ENCODE results near the gene EPHB1.

EPHB1 gene

GRCh38 chr3:134937256-134938028 lies 142.4 kb downstream of the EPHB1 start:
- no peak for DNase-seq (ENCODE audit: low spot score)
- TF ChIP-seq, protein P1, sequence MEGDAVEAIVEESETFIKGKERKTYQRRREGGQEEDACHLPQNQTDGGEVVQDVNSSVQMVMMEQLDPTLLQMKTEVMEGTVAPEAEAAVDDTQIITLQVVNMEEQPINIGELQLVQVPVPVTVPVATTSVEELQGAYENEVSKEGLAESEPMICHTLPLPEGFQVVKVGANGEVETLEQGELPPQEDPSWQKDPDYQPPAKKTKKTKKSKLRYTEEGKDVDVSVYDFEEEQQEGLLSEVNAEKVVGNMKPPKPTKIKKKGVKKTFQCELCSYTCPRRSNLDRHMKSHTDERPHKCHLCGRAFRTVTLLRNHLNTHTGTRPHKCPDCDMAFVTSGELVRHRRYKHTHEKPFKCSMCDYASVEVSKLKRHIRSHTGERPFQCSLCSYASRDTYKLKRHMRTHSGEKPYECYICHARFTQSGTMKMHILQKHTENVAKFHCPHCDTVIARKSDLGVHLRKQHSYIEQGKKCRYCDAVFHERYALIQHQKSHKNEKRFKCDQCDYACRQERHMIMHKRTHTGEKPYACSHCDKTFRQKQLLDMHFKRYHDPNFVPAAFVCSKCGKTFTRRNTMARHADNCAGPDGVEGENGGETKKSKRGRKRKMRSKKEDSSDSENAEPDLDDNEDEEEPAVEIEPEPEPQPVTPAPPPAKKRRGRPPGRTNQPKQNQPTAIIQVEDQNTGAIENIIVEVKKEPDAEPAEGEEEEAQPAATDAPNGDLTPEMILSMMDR (IDR thresholded peaks at IDR 0.05; ENCODE audit: extremely low read depth, missing control alignments) = no peak

DNA sequence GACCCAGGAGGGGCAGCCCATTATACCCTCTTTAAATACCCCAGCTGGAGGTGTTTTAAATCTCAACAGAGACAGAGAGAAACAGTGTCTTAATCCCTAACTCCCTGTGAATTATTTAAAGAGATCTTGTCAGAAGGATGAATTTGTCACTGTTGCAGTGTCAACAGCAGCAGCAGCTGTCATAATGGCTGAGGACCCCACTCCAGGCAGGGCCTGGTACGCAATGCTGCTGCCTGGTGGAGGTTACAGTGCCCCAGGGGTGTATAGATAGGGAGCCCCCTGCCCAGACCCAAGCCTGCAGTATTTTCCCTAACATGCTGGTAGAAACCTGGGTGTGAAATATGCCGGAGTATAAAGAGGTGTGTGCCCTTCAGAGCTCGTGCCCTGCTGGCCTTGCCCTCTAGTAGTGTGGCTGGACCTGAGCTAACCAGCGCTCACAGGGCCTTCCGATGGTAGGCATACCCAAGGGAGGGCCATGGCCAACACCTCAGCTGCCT lies 143.0 kb downstream of the EPHB1 start:
- TF ChIP-seq, protein P1 (IDR thresholded peaks at IDR 0.05; ENCODE audit: extremely low read depth, missing control alignments) = no peak
- DNase-seq (ENCODE audit: low spot score) = no peak

DNA sequence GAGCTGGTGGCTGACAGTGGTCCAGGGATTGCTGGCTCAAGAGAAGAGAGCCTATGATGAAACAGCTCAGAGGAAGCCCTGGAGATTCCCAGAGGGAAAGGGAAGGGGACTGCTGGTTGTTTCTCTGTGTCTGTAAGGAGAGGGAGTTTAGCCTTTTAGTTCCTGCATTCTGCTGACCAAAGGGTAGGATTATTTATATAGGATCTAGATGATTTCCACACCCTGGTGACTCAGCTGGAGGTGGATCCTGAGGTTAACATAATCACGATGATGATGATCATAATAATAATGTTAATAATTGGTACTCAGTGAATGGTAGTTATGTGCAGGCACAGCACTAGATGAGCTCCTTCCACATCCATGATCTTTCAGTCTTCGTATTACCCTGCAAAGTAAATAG lies 144.9 kb downstream of the EPHB1 start:
- no peak for DNase-seq (ENCODE audit: low spot score)
- TF ChIP-seq, protein P1 (IDR thresholded peaks at IDR 0.05; ENCODE audit: extremely low read depth, missing control alignments) = no peak

GRCh38 chr3:134941820-134942219 lies 146.8 kb downstream of the EPHB1 start:
- TF ChIP-seq, protein P1 (IDR thresholded peaks at IDR 0.05; ENCODE audit: extremely low read depth, missing control alignments) = no peak
- DNase-seq (ENCODE audit: low spot score) = no peak

DNA sequence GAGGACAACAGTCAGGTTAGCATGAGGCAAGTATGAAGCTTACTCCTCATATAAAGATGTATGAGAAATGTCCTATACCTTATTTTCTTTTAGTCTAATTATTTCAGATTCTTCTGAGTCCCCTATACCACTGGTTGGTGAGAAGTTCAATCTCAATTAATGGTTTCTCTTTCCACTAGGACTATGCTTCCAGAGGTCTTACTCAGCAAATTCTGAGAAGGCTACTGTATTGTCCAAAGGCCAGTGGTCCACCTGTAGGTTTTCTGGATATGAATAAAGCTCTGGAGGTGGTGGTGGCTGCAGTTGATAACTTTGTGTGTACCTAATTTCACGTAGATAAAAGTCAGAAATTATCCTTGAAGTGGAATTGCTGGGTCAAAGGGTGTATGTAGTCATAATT lies 149.4 kb downstream of the EPHB1 start:
- TF ChIP-seq, protein P1 (IDR thresholded peaks at IDR 0.05; ENCODE audit: extremely low read depth, missing control alignments) = no peak

DNA sequence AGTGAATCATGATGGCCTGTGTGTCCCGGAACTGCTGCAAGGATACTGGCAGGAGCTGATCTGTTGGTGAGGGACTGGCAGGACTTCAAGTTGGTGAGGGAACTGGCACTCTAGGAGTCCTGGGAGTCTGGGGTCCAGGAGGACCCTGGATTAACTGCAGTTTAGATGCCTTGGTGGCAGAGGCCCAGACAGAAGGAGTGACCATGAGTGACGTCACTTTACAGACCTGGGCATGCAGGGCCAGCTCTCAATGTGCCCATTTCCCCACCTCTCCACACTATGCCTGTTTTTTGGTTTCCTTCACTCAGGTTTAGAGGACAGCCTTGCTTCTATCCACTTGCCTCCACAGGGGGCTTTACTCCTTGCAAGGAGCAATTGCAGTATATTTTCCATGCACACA lies 154.1 kb downstream of the EPHB1 start:
- no peak for DNase-seq (ENCODE audit: low spot score)
- TF ChIP-seq, protein P1 (IDR thresholded peaks at IDR 0.05; ENCODE audit: extremely low read depth, missing control alignments) = no peak

More for the DNA sequence above, 149.4 kb downstream of the EPHB1 start:
- no peak for DNase-seq (ENCODE audit: low spot score)

GRCh38 chr3:134952371-134952770 lies 157.3 kb downstream of the EPHB1 start:
- no peak for DNase-seq (ENCODE audit: low spot score)
- TF ChIP-seq, protein P1 (IDR thresholded peaks at IDR 0.05; ENCODE audit: extremely low read depth, missing control alignments) = no peak

Measured in GM20000 (cell line).